ENCODE data around the gene SUGP2. TPM values are rescaled to one million over a fixed set of nuclear protein-coding genes. Genes with fewer than 3 reads are reported as not detected.

Gene SUGP2
- total RNA-seq, 1 experiment from 2014 or later = 112 TPM

DNA sequence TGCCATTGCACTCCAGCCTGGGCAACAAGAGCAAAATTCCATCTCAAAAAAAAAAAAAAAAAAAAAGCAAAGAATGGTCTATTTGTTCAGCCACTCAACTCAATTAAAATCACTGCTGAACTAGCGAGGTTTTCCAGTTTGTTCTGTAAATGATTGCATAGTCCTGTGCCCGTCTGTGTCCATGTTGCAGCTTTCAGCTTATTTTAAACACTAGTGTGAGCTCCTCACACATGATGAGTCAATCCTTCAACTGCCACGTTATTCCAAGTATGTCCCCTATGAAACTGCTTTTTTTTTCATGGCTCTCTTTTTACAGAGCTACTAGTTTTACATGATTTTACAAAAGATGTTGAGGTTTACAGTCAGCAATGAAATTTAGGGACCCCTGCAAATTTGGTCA, 12.2 kb downstream of the SUGP2 start:
- no peaks in the 10 kb centered on the region for H3K27me3 ChIP-seq (ENCODE audit: control insufficient read depth, insufficient read depth, low read length)
- H3K36me3 ChIP-seq (ENCODE audit: control insufficient read depth, insufficient read depth, low read length) = peaks cover 32% of the 10 kb centered on the region
- TF ChIP-seq, protein P1, sequence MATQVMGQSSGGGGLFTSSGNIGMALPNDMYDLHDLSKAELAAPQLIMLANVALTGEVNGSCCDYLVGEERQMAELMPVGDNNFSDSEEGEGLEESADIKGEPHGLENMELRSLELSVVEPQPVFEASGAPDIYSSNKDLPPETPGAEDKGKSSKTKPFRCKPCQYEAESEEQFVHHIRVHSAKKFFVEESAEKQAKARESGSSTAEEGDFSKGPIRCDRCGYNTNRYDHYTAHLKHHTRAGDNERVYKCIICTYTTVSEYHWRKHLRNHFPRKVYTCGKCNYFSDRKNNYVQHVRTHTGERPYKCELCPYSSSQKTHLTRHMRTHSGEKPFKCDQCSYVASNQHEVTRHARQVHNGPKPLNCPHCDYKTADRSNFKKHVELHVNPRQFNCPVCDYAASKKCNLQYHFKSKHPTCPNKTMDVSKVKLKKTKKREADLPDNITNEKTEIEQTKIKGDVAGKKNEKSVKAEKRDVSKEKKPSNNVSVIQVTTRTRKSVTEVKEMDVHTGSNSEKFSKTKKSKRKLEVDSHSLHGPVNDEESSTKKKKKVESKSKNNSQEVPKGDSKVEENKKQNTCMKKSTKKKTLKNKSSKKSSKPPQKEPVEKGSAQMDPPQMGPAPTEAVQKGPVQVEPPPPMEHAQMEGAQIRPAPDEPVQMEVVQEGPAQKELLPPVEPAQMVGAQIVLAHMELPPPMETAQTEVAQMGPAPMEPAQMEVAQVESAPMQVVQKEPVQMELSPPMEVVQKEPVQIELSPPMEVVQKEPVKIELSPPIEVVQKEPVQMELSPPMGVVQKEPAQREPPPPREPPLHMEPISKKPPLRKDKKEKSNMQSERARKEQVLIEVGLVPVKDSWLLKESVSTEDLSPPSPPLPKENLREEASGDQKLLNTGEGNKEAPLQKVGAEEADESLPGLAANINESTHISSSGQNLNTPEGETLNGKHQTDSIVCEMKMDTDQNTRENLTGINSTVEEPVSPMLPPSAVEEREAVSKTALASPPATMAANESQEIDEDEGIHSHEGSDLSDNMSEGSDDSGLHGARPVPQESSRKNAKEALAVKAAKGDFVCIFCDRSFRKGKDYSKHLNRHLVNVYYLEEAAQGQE (IDR thresholded peaks at IDR 0.05; ENCODE audit: insufficient read depth in 1 of 2, low read depth in 2 of 2, low read length in 1 of 2) = no peak
- TF ChIP-seq CTCF (IDR thresholded peaks at IDR 0.05) (no peak), SIN3A (IDR thresholded peaks at IDR 0.05; ENCODE audit: borderline replicate concordance, insufficient read depth, low read depth, low read length) (no peak), POLR2AphosphoS5 (IDR thresholded peaks at IDR 0.05; ENCODE audit: low read depth, low read length) (no peak), TCF7L2 (IDR thresholded peaks at IDR 0.05; ENCODE audit: low read depth, low read length) (no peak)
- POLR2A ChIA-PET = no interaction called here
- DNase-seq (ENCODE audit: low read depth, low spot score) (no peak), ATAC-seq (no peak)
- no peaks in the 10 kb centered on the region for H3K4me1 ChIP-seq (ENCODE audit: control insufficient read depth, insufficient read depth, low read length)
- no TSS peak for BruUV-seq (replicated peaks)
- no peak overlapping the region for H3K27ac ChIP-seq (ENCODE audit: low read length)
- intact Hi-C loops (cut with micrococcal nuclease; ENCODE audit: unreplicated experiment) (no loop called here), in situ Hi-C loops (cut with HindIII; ENCODE audit: low pct_unique_long_range_greater_than_20kb, low sequenced_read_pairs) (no loop called here)
- CTCF ChIA-PET = no interaction called here
- H3K9me3 ChIP-seq (ENCODE audit: control insufficient read depth, insufficient read depth, low read depth, low read length) = no peaks in the 10 kb centered on the region
- H3K4me3 ChIP-seq (ENCODE audit: low read depth in 2 of 2, low read length in 2 of 2) = no peak overlapping the region

- intact Hi-C loops (cut with micrococcal nuclease; ENCODE audit: unreplicated experiment) = no loop called here
Measured at GRCh38 chr19:19010551-19010950, 22.8 kb downstream of the SUGP2 start.

More at GRCh38 chr19:19010551-19010950, 22.8 kb downstream of the SUGP2 start:
- POLR2A ChIA-PET = no interaction called here
- TF ChIP-seq SIN3A (IDR thresholded peaks at IDR 0.05; ENCODE audit: borderline replicate concordance, insufficient read depth, low read depth, low read length) = no peak
- no peak for TF ChIP-seq POLR2AphosphoS5 (IDR thresholded peaks at IDR 0.05; ENCODE audit: low read depth, low read length)
- TF ChIP-seq, protein P1 (IDR thresholded peaks at IDR 0.05; ENCODE audit: insufficient read depth in 1 of 2, low read depth in 2 of 2, low read length in 1 of 2) = no peak
- no peak for TF ChIP-seq CTCF (IDR thresholded peaks at IDR 0.05)
- no peak for TF ChIP-seq TCF7L2 (IDR thresholded peaks at IDR 0.05; ENCODE audit: low read depth, low read length)
- H3K9me3 ChIP-seq (ENCODE audit: control insufficient read depth, insufficient read depth, low read depth, low read length) = no peaks in the 10 kb centered on the region
- DNase-seq (ENCODE audit: low read depth, low spot score) (no peak), ATAC-seq (no peak)
- no peak overlapping the region for H3K4me3 ChIP-seq (ENCODE audit: low read depth in 2 of 2, low read length in 2 of 2)
- no TSS peak for BruUV-seq (replicated peaks)
- no peaks in the 10 kb centered on the region for H3K4me1 ChIP-seq (ENCODE audit: control insufficient read depth, insufficient read depth, low read length)
- peaks cover 21% of the 10 kb centered on the region for H3K36me3 ChIP-seq (ENCODE audit: control insufficient read depth, insufficient read depth, low read length)
- CTCF ChIA-PET = interaction anchor here (0.6 kb wide), 1 partner anchor 44 kb away, joined by 3 read pairs; no protein-coding TSS in a partner anchor
- in situ Hi-C loops (cut with HindIII; ENCODE audit: low pct_unique_long_range_greater_than_20kb, low sequenced_read_pairs) = no loop called here
- H3K27me3 ChIP-seq (ENCODE audit: control insufficient read depth, insufficient read depth, low read length) = no peaks in the 10 kb centered on the region
- H3K27ac ChIP-seq (ENCODE audit: low read length) = no peak overlapping the region
